Tibial artery (tissue), 4 donors: ENCODE measurements around the gene EIF2S1.

Source experiments
- DNase-seq, 2 donors: peaks; one replicate each; pipeline ENCODE4 v3.0.0-alpha.2; 2019
- H3K27ac ChIP-seq, 2 donors: fragments of 200-600 bp; sonication (generic) in 1 of 2; 1 replicate in 1 of 2; 2 replicates in 1 of 2; pipeline ENCODE4 v1.5.1; 2018 to 2019; ENCODE audit warnings: mild to moderate bottlenecking in 1 of 2
- H3K27me3 ChIP-seq, 2 donors: fragments of 200-600 bp; sonication (generic) in 1 of 2; one replicate each; pipeline versions ENCODE4 v1.5.1 to v1.6.0; 2016 to 2019
- H3K36me3 ChIP-seq, 3 donors: fragments of 200-600 bp; sonication (generic) in 2 of 3; one replicate each; pipeline ENCODE4 v1.5.1; 2016 to 2019; ENCODE audit warnings: mild to moderate bottlenecking in 2 of 3
- H3K4me1 ChIP-seq, 4 donors: fragments of 200-600 bp; sonication (generic) in 2 of 4; 1 replicate in 3 of 4; 2 replicates in 1 of 4; pipeline ENCODE4 v1.5.1; 2016 to 2019
- H3K4me3 ChIP-seq, 2 donors: fragments of 200-600 bp; sonication (generic) in 1 of 2; 1 replicate in 1 of 2; 2 replicates in 1 of 2; pipeline ENCODE4 v1.5.1; 2018 to 2019; ENCODE audit warnings: mild to moderate bottlenecking in 2 of 2
- H3K9me3 ChIP-seq, 3 donors: fragments of 200-600 bp; sonication (generic) in 1 of 3; one replicate each; pipeline ENCODE4 v1.5.1; 2016 to 2019
- CTCF ChIP-seq, 2 experiments: fragments of 200-600 bp in 1 of 2; fragments of 450-650 bp in 1 of 2; IDR thresholded peaks; one replicate each; pipeline ENCODE4 v1.5.1; 2017 to 2019; ENCODE audit warnings: antibody characterized with exemption in 2 of 2, mild to moderate bottlenecking in 1 of 2, moderate library complexity in 1 of 2
- intact Hi-C: fragments of 100-400 bp; cut with DNase I; formaldehyde crosslinking; loops from one replicate; pipeline ENCODE4 v1.15.0; 2023; ENCODE audit warnings: low total_unique reads

EIF2S1 gene

GRCh38 chr14:67352055-67352454, 8.1 kb upstream of the EIF2S1 start:
- H3K36me3 ChIP-seq = peaks cover 36 to 47% (median 40%) of the 10 kb centered on the region in 3 donors
- intact Hi-C loops = no loop called here
- no peak overlapping the region for H3K27ac ChIP-seq
- no peaks in the 10 kb centered on the region for H3K27me3 ChIP-seq
- TF ChIP-seq CTCF (IDR thresholded peaks at IDR 0.05) = no peak
- peaks cover 0 to 9% (median 2%) of the 10 kb centered on the region in 4 donors for H3K4me1 ChIP-seq
- H3K9me3 ChIP-seq = no peaks in the 10 kb centered on the region
- no peak overlapping the region for H3K4me3 ChIP-seq
- no peak for DNase-seq

- no peaks in the 10 kb centered on the region for H3K9me3 ChIP-seq
- no peaks in the 10 kb centered on the region for H3K27me3 ChIP-seq
- H3K4me3 ChIP-seq = no peak overlapping the region
- H3K36me3 ChIP-seq = peaks cover 0 to 2% (median 0%) of the 10 kb centered on the region in 3 donors
- intact Hi-C loops = no loop called here
- no peak for DNase-seq
- peaks cover 6 to 47% (median 36%) of the 10 kb centered on the region in 4 donors for H3K4me1 ChIP-seq
- no peak overlapping the region for H3K27ac ChIP-seq
- TF ChIP-seq CTCF (IDR thresholded peaks at IDR 0.05) = no peak
Observed at GRCh38 chr14:67357186-67357968, 2.8 kb upstream of the EIF2S1 start.

DNA sequence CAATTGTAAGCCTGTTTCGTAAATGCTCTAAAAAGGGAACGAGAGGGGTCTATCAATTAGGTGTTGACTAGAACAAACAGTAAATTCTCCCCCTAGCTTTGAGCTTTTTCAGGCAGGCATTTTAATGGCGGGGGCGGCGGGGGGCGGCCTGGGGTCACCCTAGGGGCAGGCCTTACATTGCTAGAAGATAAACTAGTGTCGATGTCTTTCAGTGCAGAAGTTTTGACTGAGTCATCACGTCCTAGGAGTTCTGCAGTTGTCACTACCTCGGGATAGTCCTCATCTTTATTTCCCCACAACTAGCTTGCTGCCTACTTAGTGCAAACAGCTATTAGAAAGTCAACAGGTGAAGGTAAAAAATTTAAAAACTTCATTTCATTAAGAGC, 2.2 kb upstream of the EIF2S1 start:
- intact Hi-C loops = no loop called here
- TF ChIP-seq CTCF (IDR thresholded peaks at IDR 0.05) = no peak
- no peaks in the 10 kb centered on the region for H3K36me3 ChIP-seq
- no peaks in the 10 kb centered on the region for H3K9me3 ChIP-seq
- no peak for DNase-seq
- H3K4me1 ChIP-seq = peaks cover 6 to 52% (median 39%) of the 10 kb centered on the region in 4 donors
- H3K27me3 ChIP-seq = no peaks in the 10 kb centered on the region
- no peak overlapping the region for H3K4me3 ChIP-seq
- no peak overlapping the region for H3K27ac ChIP-seq

DNA sequence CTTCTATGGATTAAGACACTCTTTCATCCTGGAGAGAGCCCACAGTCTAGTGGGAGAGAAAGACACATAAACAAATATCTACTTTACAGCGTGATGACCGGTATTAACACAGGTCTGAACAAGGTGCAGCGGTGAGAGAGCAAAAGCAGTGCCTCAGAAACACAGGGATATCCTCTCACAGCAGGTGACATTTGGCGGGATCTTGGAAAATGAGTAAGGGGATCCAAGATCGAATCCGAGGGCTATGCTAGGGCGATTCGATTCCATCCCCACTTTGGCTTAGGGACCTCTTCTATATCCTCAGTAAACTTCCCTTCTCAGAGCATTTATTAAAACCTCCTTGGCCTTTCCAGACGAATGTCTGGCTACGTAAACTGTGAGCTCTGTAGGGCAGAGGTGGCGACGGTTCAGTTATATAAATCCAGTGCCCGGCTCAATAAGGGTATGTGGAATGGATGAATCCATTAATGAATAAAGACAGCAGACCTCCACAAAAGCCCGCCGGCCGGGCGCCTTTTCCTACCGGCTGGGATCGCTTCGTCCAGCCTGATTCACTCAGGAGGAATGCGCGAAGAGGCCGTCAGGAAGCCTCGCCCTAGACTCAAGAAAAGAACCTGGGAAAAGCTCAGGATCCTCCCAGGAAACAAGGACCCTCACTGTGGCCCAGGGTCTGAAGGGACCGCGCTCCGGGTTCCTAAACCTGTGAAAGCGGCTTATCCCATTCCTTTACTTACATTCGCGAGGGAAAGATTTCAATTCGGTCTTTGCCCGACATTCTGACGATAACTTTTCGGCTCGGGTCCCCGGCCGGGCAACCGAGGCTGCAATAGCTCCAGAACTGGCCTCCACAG, 979 bp upstream of the EIF2S1 start:
- intact Hi-C loops = no loop called here
- H3K4me1 ChIP-seq = peaks cover 6 to 63% (median 43%) of the 10 kb centered on the region in 4 donors
- H3K27ac ChIP-seq = peak overlapping the region; percentile 90 to 92

More for the DNA sequence above, 979 bp upstream of the EIF2S1 start:
- no peaks in the 10 kb centered on the region for H3K9me3 ChIP-seq
- DNase-seq = no peak
- no peaks in the 10 kb centered on the region for H3K36me3 ChIP-seq
- no peak for TF ChIP-seq CTCF (IDR thresholded peaks at IDR 0.05)
- no peaks in the 10 kb centered on the region for H3K27me3 ChIP-seq
- H3K4me3 ChIP-seq = peak overlapping the region; percentile 84 to 91
